Stimulated activated CD4-positive, alpha-beta T cell treated with anti-CD3 and anti-CD28 coated beads, Interleukin-12 subunit alpha, Interleukin-12 subunit beta, amount 100 ng/mL, for 4 hours (primary cell): ENCODE data around the gene THPO.

Experiments
- DNase-seq: peaks from one replicate; pipeline ENCODE4 v3.0.0-alpha.2; 2020

The THPO gene

GRCh38 chr3:184384342-184384741 lies 6.3 kb upstream of the THPO start:
- DNase-seq, result no peak

- DNase-seq, result no peak
Measured at GRCh38 chr3:184383033-184383740, 5.2 kb upstream of the THPO start.

GRCh38 chr3:184382326-184383032 lies 4.5 kb upstream of the THPO start:
- no peak for DNase-seq

- no peak for DNase-seq
Measured at GRCh38 chr3:184381261-184382224, 3.5 kb upstream of the THPO start.

GRCh38 chr3:184380627-184381260 lies 2.7 kb upstream of the THPO start:
- DNase-seq, result no peak

- no peak for DNase-seq
Measured at GRCh38 chr3:184380185-184380626, 2.2 kb upstream of the THPO start.

- no peak for DNase-seq
Measured at GRCh38 chr3:184379358-184380184, 1.6 kb upstream of the THPO start, which contains the start of gene CHRD. TSS of gene CHRD (plus strand) at chr3:184380054. CDS start at chr3:184380319, 265 bp downstream.

GRCh38 chr3:184378651-184379357 lies 797 bp upstream of the THPO start:
- no peak for DNase-seq

GRCh38 chr3:184377374-184377773 lies 633 bp downstream of the THPO start:
- DNase-seq, result no peak

- no peak for DNase-seq
Measured at GRCh38 chr3:184375747-184376461, 2.1 kb downstream of the THPO start.

GRCh38 chr3:184373422-184373821 lies 4.6 kb downstream of the THPO start:
- DNase-seq, result no peak

- DNase-seq, result no peak
Measured at GRCh38 chr3:184372911-184373310, 5.1 kb downstream of the THPO start.

GRCh38 chr3:184372296-184372821 lies 5.6 kb downstream of the THPO start:
- no peak for DNase-seq

GRCh38 chr3:184371570-184372018 lies 6.4 kb downstream of the THPO start:
- peak; percentile 48 for DNase-seq

- no peak for DNase-seq
Measured at GRCh38 chr3:184368586-184369183, 9.3 kb downstream of the THPO start.

GRCh38 chr3:184368116-184368515 lies 9.9 kb downstream of the THPO start:
- no peak for DNase-seq

- DNase-seq, result no peak
Measured at GRCh38 chr3:184366619-184367289, 11.3 kb downstream of the THPO start.

- DNase-seq, result peak; percentile 90
Measured at GRCh38 chr3:184362668-184363546, 15.1 kb downstream of the THPO start.
